Rectal smooth muscle tissue (tissue), 1 donor: ENCODE measurements around the gene NDUFC1.
"Not testable (repeated sequence)": the region's sequence is repeated elsewhere in the genome, so short reads cannot be mapped to it uniquely, and the experiment has no call there.

Source experiments
- H3K27ac ChIP-seq: one replicate; pipeline ENCODE4 v1.7.0; 2013; ENCODE audit warnings: low read depth, low read length, inconsistent platforms
- H3K27me3 ChIP-seq: one replicate; pipeline ENCODE4 v1.7.0; 2013; ENCODE audit warnings: low read length; ENCODE audit not compliant: control insufficient read depth, insufficient read depth
- H3K36me3 ChIP-seq: one replicate; pipeline ENCODE4 v1.7.0; 2013; ENCODE audit warnings: low read length; ENCODE audit not compliant: control insufficient read depth, insufficient read depth
- H3K4me1 ChIP-seq: one replicate; pipeline ENCODE4 v1.7.0; 2013; ENCODE audit warnings: low read length; ENCODE audit not compliant: control insufficient read depth, insufficient read depth
- H3K4me3 ChIP-seq: one replicate; pipeline ENCODE4 v1.7.0; 2013; ENCODE audit warnings: low read length
- H3K9ac ChIP-seq: one replicate; pipeline ENCODE4 v1.7.0; 2013; ENCODE audit warnings: low read length

The NDUFC1 gene

GRCh38 chr4:139265654-139266053 is 36.6 kb downstream of the NDUFC1 start:
- no peaks in the 10 kb centered on the region for H3K4me1 ChIP-seq
- no peak overlapping the region for H3K4me3 ChIP-seq
- no peak overlapping the region for H3K27ac ChIP-seq
- no peak overlapping the region for H3K9ac ChIP-seq
- H3K27me3 ChIP-seq: no peaks in the 10 kb centered on the region
- no peaks in the 10 kb centered on the region for H3K36me3 ChIP-seq

- Histone ChIP-seq H3K4me1 (no peaks in the 10 kb centered on the region), H3K27me3 (no peaks in the 10 kb centered on the region), H3K36me3 (no peaks in the 10 kb centered on the region), H3K27ac (no peak overlapping the region), H3K4me3 (no peak overlapping the region), H3K9ac (no peak overlapping the region)
Measured at GRCh38 chr4:139256349-139256748, 45.9 kb downstream of the NDUFC1 start.

GRCh38 chr4:139255581-139255980 is 46.7 kb downstream of the NDUFC1 start:
- H3K27me3 ChIP-seq, H3K36me3 ChIP-seq, H3K4me3 ChIP-seq, H3K9ac ChIP-seq, H3K4me1 ChIP-seq, H3K27ac ChIP-seq: not testable (repeated sequence)

- no peaks in the 10 kb centered on the region for H3K4me1 ChIP-seq
- H3K4me3 ChIP-seq: no peak overlapping the region
- H3K27ac ChIP-seq: no peak overlapping the region
- H3K9ac ChIP-seq: no peak overlapping the region
- H3K27me3 ChIP-seq: no peaks in the 10 kb centered on the region
- no peaks in the 10 kb centered on the region for H3K36me3 ChIP-seq
Measured at GRCh38 chr4:139253713-139254112, 48.6 kb downstream of the NDUFC1 start.

GRCh38 chr4:139253046-139253445 is 49.2 kb downstream of the NDUFC1 start:
- Histone ChIP-seq H3K4me3 (no peak overlapping the region), H3K4me1 (no peaks in the 10 kb centered on the region), H3K9ac (no peak overlapping the region), H3K36me3 (no peaks in the 10 kb centered on the region), H3K27ac (no peak overlapping the region), H3K27me3 (no peaks in the 10 kb centered on the region)

GRCh38 chr4:139247700-139248238 is 54.5 kb downstream of the NDUFC1 start:
- Histone ChIP-seq H3K9ac (no peak overlapping the region), H3K4me1 (no peaks in the 10 kb centered on the region), H3K27ac (no peak overlapping the region), H3K36me3 (no peaks in the 10 kb centered on the region), H3K27me3 (no peaks in the 10 kb centered on the region), H3K4me3 (no peak overlapping the region)

GRCh38 chr4:139247241-139247640 is 55.0 kb downstream of the NDUFC1 start:
- Histone ChIP-seq H3K27me3 (no peaks in the 10 kb centered on the region), H3K36me3 (no peaks in the 10 kb centered on the region), H3K27ac (no peak overlapping the region), H3K9ac (no peak overlapping the region), H3K4me3 (no peak overlapping the region), H3K4me1 (no peaks in the 10 kb centered on the region)

GRCh38 chr4:139246166-139246565 is 56.1 kb downstream of the NDUFC1 start:
- no peaks in the 10 kb centered on the region for H3K27me3 ChIP-seq
- H3K9ac ChIP-seq: no peak overlapping the region
- H3K36me3 ChIP-seq: no peaks in the 10 kb centered on the region
- no peak overlapping the region for H3K27ac ChIP-seq
- no peaks in the 10 kb centered on the region for H3K4me1 ChIP-seq
- no peak overlapping the region for H3K4me3 ChIP-seq

- Histone ChIP-seq H3K9ac (no peak overlapping the region), H3K27ac (no peak overlapping the region), H3K4me1 (no peaks in the 10 kb centered on the region), H3K4me3 (no peak overlapping the region), H3K36me3 (no peaks in the 10 kb centered on the region), H3K27me3 (no peaks in the 10 kb centered on the region)
Measured at GRCh38 chr4:139245590-139245989, 56.7 kb downstream of the NDUFC1 start.

- no peaks in the 10 kb centered on the region for H3K36me3 ChIP-seq
- no peak overlapping the region for H3K27ac ChIP-seq
Measured at GRCh38 chr4:139243448-139244365, 58.6 kb downstream of the NDUFC1 start.

GRCh38 chr4:139242511-139243051 is 59.7 kb downstream of the NDUFC1 start:
- H3K27me3 ChIP-seq: no peaks in the 10 kb centered on the region
- H3K36me3 ChIP-seq: no peaks in the 10 kb centered on the region
- no peaks in the 10 kb centered on the region for H3K4me1 ChIP-seq
- no peak overlapping the region for H3K4me3 ChIP-seq
- H3K27ac ChIP-seq: no peak overlapping the region
- H3K9ac ChIP-seq: no peak overlapping the region

More at GRCh38 chr4:139243448-139244365, 58.6 kb downstream of the NDUFC1 start:
- no peak overlapping the region for H3K9ac ChIP-seq
- H3K4me3 ChIP-seq: no peak overlapping the region
- no peaks in the 10 kb centered on the region for H3K27me3 ChIP-seq
- no peaks in the 10 kb centered on the region for H3K4me1 ChIP-seq

GRCh38 chr4:139241784-139242151 is 60.5 kb downstream of the NDUFC1 start:
- H3K4me3 ChIP-seq: no peak overlapping the region
- H3K9ac ChIP-seq: no peak overlapping the region
- H3K27me3 ChIP-seq: no peaks in the 10 kb centered on the region
- H3K36me3 ChIP-seq: no peaks in the 10 kb centered on the region
- H3K4me1 ChIP-seq: no peaks in the 10 kb centered on the region
- H3K27ac ChIP-seq: no peak overlapping the region
